IMR-90 (cell line): ENCODE measurements around the gene KATNB1. TPM values are rescaled to one million over a fixed set of nuclear protein-coding genes. Genes with fewer than 3 reads are reported as not detected.

ENCODE experiments used
- ATAC-seq: fragments of 200-7000 bp; cut with Tn5 transposase; 2 replicates; pipeline ENCODE4 v1.9.1; 2020; ENCODE audit warnings: low read depth, mild to moderate bottlenecking, moderate library complexity
- BruUV-seq: library from RNA; stranded (reverse); fragments of 400-500 nt; replicated peaks from 2 replicates; lab custom pipeline; 2021; lab: Mats Ljungman, UMichigan
- CTCF ChIA-PET: fragments of 300-600 bp; formaldehyde crosslinking; extraction: SDS; loops from one replicate; lab custom pipeline; 2021; ENCODE audit warnings: antibody characterized with exemption; lab: Yijun Ruan, JAX
- POLR2A ChIA-PET: fragments of 300-600 bp; sonication (Branson Sonifier 250); formaldehyde crosslinking; loops from one replicate; lab custom pipeline; 2022; ENCODE audit warnings: antibody characterized with exemption; ENCODE audit not compliant: unreplicated experiment; lab: Charles Lee
- DNase-seq: peaks from one replicate; pipeline ENCODE4 v3.0.0; 2013
- H2AFZ ChIP-seq: replicated peaks from 2 replicates; pipeline ENCODE3; 2013; ENCODE audit warnings: low read length, mild to moderate bottlenecking; ENCODE audit not compliant: poor library complexity
- H2AK5ac ChIP-seq: 2 replicates; pipeline ENCODE4 v1.6.1; 2013; ENCODE audit warnings: low read depth, low read length, inconsistent platforms
- H2AK9ac ChIP-seq: replicated peaks from 2 replicates; pipeline ENCODE3; 2013; ENCODE audit warnings: mild to moderate bottlenecking, low read depth, low read length, moderate library complexity; ENCODE audit not compliant: poor library complexity
- H2BK120ac ChIP-seq: 2 replicates; pipeline ENCODE4 v1.6.1; 2013; ENCODE audit warnings: low read depth, low read length, inconsistent platforms
- H2BK15ac ChIP-seq: 3 replicates; pipeline ENCODE4 v1.6.1; 2013; ENCODE audit warnings: low read depth, low read length, inconsistent platforms
- H2BK20ac ChIP-seq: 2 replicates; pipeline ENCODE4 v1.6.1; 2013; ENCODE audit warnings: low read depth, mild to moderate bottlenecking, inconsistent platforms, low read length, moderate library complexity
- H2BK5ac ChIP-seq: 2 replicates; pipeline ENCODE4 v1.6.1; 2013; ENCODE audit warnings: mild to moderate bottlenecking, low read depth, low read length, inconsistent platforms; ENCODE audit not compliant: poor library complexity, severe bottlenecking
- H3K14ac ChIP-seq: replicated peaks from 2 replicates; pipeline ENCODE4 v1.6.1; 2013; ENCODE audit warnings: low read depth, low read length, inconsistent platforms
- H3K18ac ChIP-seq: 2 replicates; pipeline ENCODE4 v1.6.1; 2013; ENCODE audit warnings: low read depth, low read length, control low read depth
- H3K23ac ChIP-seq: 2 replicates; pipeline ENCODE4 v1.6.1; 2013; ENCODE audit warnings: low read depth, low read length, inconsistent platforms
- H3K27ac ChIP-seq: 2 replicates; pipeline ENCODE4 v1.5.1; 2013; ENCODE audit warnings: mild to moderate bottlenecking, control low read depth, low read length; ENCODE audit not compliant: insufficient read depth
- H3K27me3 ChIP-seq: 2 replicates; pipeline ENCODE4 v1.6.1; 2013; ENCODE audit warnings: low read length; ENCODE audit not compliant: control insufficient read depth, insufficient read depth
- H3K36me3 ChIP-seq: 2 replicates; pipeline ENCODE4 v1.6.1; 2013; ENCODE audit warnings: low read length, mixed read lengths; ENCODE audit not compliant: control insufficient read depth, insufficient read depth
- H3K4ac ChIP-seq: 2 replicates; pipeline ENCODE4 v1.6.1; 2013; ENCODE audit warnings: low read depth, low read length, inconsistent platforms
- H3K4me1 ChIP-seq: 2 replicates; pipeline ENCODE4 v1.6.1; 2013; ENCODE audit warnings: low read length, mixed read lengths; ENCODE audit not compliant: control insufficient read depth, insufficient read depth
- H3K4me2 ChIP-seq: 2 replicates; pipeline ENCODE4 v1.6.1; 2013; ENCODE audit warnings: low read depth, mild to moderate bottlenecking, control low read depth, low read length, moderate library complexity
- H3K4me3 ChIP-seq: 2 replicates; pipeline ENCODE4 v1.5.1; 2013; ENCODE audit warnings: low read depth, mild to moderate bottlenecking, control low read depth, low read length, moderate library complexity; ENCODE audit not compliant: insufficient read depth
- H3K56ac ChIP-seq: 2 replicates; pipeline ENCODE4 v1.6.1; 2013; ENCODE audit warnings: low read length, inconsistent platforms; ENCODE audit not compliant: insufficient read depth; ENCODE audit errors: extremely low read depth
- H3K79me1 ChIP-seq, 2 experiments: 2 replicates each; pipeline ENCODE4 v1.6.1; 2013; ENCODE audit warnings: low read length in 2 of 2, inconsistent platforms in 1 of 2, low read depth in 1 of 2
- H3K9ac ChIP-seq: 2 replicates; pipeline ENCODE4 v1.6.1; 2013; ENCODE audit warnings: low read depth, low read length, control low read depth
- H3K9me1 ChIP-seq: 2 replicates; pipeline ENCODE4 v1.6.1; 2013; ENCODE audit warnings: low read length, inconsistent platforms; ENCODE audit not compliant: insufficient read depth
- H3K9me3 ChIP-seq: 2 replicates; pipeline ENCODE4 v1.6.1; 2013; ENCODE audit warnings: low read length; ENCODE audit not compliant: control insufficient read depth, insufficient read depth
- H4K20me1 ChIP-seq: 2 replicates; pipeline ENCODE4 v1.6.1; 2013; ENCODE audit warnings: low read length, inconsistent platforms; ENCODE audit not compliant: insufficient read depth
- H4K5ac ChIP-seq: 2 replicates; pipeline ENCODE4 v1.6.1; 2013; ENCODE audit warnings: mild to moderate bottlenecking, low read depth, low read length, control low read depth
- H4K8ac ChIP-seq, 2 experiments: 2 replicates each; pipeline ENCODE4 v1.6.1; 2013; ENCODE audit warnings: low read depth in 2 of 2, low read length in 2 of 2, control low read depth in 1 of 2, inconsistent platforms in 1 of 2
- H4K91ac ChIP-seq: 2 replicates; pipeline ENCODE4 v1.6.1; 2013; ENCODE audit warnings: low read depth, low read length, inconsistent platforms; ENCODE audit not compliant: insufficient read depth
- BHLHE40 ChIP-seq: fragments of 150-350 bp; IDR thresholded peaks from 2 replicates; pipeline ENCODE4 v1.6.1; 2016; ENCODE audit warnings: mild to moderate bottlenecking, low read depth, low read length
- CEBPB ChIP-seq: IDR thresholded peaks from 2 replicates; pipeline ENCODE4 v1.6.1; 2012; ENCODE audit warnings: low read depth, low read length, improper control_type of control experiment
- CHD1 ChIP-seq: IDR thresholded peaks from 2 replicates; pipeline ENCODE4 v1.6.1; 2012; ENCODE audit warnings: low read depth, low read length, improper control_type of control experiment
- FOS ChIP-seq: fragments of 150-350 bp; IDR thresholded peaks from 2 replicates; pipeline ENCODE4 v1.6.1; 2016; ENCODE audit warnings: low read depth, low read length
- MAFK ChIP-seq: IDR thresholded peaks from 2 replicates; pipeline ENCODE4 v1.6.1; 2012; ENCODE audit warnings: low read depth, low read length, improper control_type of control experiment
- MAZ ChIP-seq: IDR thresholded peaks from 2 replicates; pipeline ENCODE4 v1.6.1; 2012; ENCODE audit warnings: low read depth, mild to moderate bottlenecking, low read length, improper control_type of control experiment, moderate library complexity, borderline replicate concordance
- MXI1 ChIP-seq: IDR thresholded peaks from 2 replicates; pipeline ENCODE4 v1.6.1; 2012; ENCODE audit warnings: low read depth, mild to moderate bottlenecking, low read length, moderate library complexity, borderline replicate concordance
- RAD21 ChIP-seq: IDR thresholded peaks from 2 replicates; pipeline ENCODE4 v1.6.1; 2012; ENCODE audit warnings: low read length, improper control_type of control experiment
- RCOR1 ChIP-seq: IDR thresholded peaks from 2 replicates; pipeline ENCODE4 v1.6.1; 2012; ENCODE audit warnings: mild to moderate bottlenecking, low read length, improper control_type of control experiment; ENCODE audit not compliant: insufficient replicate concordance
- RFX5 ChIP-seq: IDR thresholded peaks from 2 replicates; pipeline ENCODE4 v1.8.0; 2012; ENCODE audit warnings: low read depth, mild to moderate bottlenecking, low read length, moderate library complexity
- SMC3 ChIP-seq: fragments of 150-350 bp; IDR thresholded peaks from 2 replicates; pipeline ENCODE4 v1.6.1; 2016; ENCODE audit warnings: low read depth, mild to moderate bottlenecking, antibody characterized with exemption, low read length, moderate library complexity
- WGBS, 2 experiments: methylation state at CpG; one replicate each; pipeline versions ENCODE4 v1.1.5 to v1.1.7; 2013; ENCODE audit warnings: missing lambda C conversion rate in 2 of 2; ENCODE audit not compliant: insufficient read length in 1 of 2; ENCODE audit errors: extremely low coverage in 2 of 2; 5-methylcytosine and 5-hydroxymethylcytosine counted together
- dilution Hi-C: fragments of 300-500 bp; cut with HindIII; formaldehyde crosslinking; loops from one replicate; pipeline ENCODE4 v1.14.3; 2018; ENCODE audit warnings: low sequenced_read_pairs; ENCODE audit not compliant: unreplicated experiment
- in situ Hi-C: fragments of 300-500 bp; cut with MboI; formaldehyde crosslinking; loops from 3 replicates; pipeline ENCODE4 v1.14.3; 2019; ENCODE audit warnings: low sequenced_read_pairs, inconsistent platforms, mixed read lengths
- intact Hi-C: fragments of 100-400 bp; cut with micrococcal nuclease; formaldehyde crosslinking; loops from 2 replicates; pipeline ENCODE4 v1.10.0; 2022
- polyA plus RNA-seq, 3 experiments: library from polyadenylated mRNA; depleted of rRNA; stranded (reverse); fragments of >200 nt; gene quantifications; 2 replicates each; pipeline ENCODE4 v1.2.3, GENCODE V29; 2012; ENCODE audit warnings: low replicate concordance in 1 of 3
- total RNA-seq: library from RNA; depleted of rRNA; stranded (reverse); fragments of >200 nt; gene quantifications from 2 replicates; pipeline ENCODE4 v1.2.3, GENCODE V29; 2012
- TF ChIP-seq, protein P1 (sequence below): fragments of 150-350 bp; IDR thresholded peaks from 2 replicates; pipeline ENCODE4 v1.6.1; 2016; ENCODE audit warnings: low read depth, mild to moderate bottlenecking, low read length, moderate library complexity, borderline replicate concordance
- TF ChIP-seq, protein P2 (sequence below): conservative IDR thresholded peaks from 2 replicates; pipeline ENCODE4 v1.5.1; 2012; ENCODE audit warnings: mild to moderate bottlenecking, low read depth, low read length, improper control_type of control experiment

Gene KATNB1
- total and polyA plus RNA-seq, 2 of the 4 experiments (the other 2 are of a cell fraction): 10.9 to 23.5 TPM

DNA sequence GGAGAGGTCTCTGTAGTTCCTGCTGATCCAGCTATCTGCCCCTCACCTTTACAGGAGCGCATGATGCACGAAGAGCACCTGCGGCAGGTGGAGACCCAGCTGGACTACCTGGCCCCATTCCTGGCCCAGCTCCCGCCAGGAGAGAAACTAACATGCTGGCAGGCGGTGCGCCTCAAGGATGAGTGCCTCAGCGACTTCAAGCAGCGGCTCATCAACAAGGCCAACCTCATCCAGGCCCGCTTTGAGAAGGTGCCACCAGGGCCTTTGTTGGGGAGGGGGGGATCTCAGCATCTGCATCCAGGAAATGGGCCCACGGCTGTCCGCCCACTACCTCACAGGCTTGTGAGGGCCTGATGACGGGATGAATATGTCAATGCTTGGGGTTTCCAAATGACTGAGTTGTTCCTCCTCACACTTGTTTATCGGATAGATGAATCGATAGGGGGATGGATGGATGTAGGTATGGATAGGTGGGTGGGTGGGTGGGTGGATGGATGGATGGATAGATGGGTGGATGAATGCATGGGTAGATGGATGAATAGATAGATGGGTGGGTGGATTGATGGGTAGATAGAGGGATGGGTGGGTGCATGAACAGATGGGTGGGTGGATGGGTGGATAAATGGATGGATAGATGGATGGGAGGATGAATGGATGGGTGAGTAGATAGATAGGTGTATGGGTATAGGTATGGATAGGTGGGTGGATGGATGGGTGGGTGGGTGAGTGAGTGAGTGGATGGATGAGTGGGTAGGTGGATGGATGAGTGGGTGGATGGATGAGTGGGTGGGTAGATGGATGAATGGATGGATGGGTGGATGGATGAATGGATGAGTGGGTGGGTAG lies 7.0 kb upstream of the KATNB1 start:
- Histone ChIP-seq H4K91ac (no peak overlapping the region), H3K27ac (no peak overlapping the region), H3K18ac (no peak overlapping the region), H2AK5ac (no peak overlapping the region), H3K9me1 (no peaks in the 10 kb centered on the region), H3K27me3 (peaks cover 5% of the 10 kb centered on the region), H2BK20ac (no peak overlapping the region), H4K20me1 (no peaks in the 10 kb centered on the region), H4K5ac (no peak overlapping the region), H2AFZ (no peak overlapping the region), H3K56ac (no peak overlapping the region), H3K36me3 (no peaks in the 10 kb centered on the region), H3K23ac (no peak overlapping the region), H3K4me1 (no peaks in the 10 kb centered on the region), H4K8ac (no peak overlapping the region), H2BK5ac (no peak overlapping the region), H2BK15ac (no peak overlapping the region), H2BK120ac (no peak overlapping the region), H2AK9ac (no peak overlapping the region), H3K4me2 (no peak overlapping the region), H3K14ac (no peak overlapping the region), H3K79me1 (no peaks in the 10 kb centered on the region), H3K4ac (no peak overlapping the region), H3K9ac (no peak overlapping the region), H3K9me3 (no peaks in the 10 kb centered on the region), H3K4me3 (no peak overlapping the region)
- TF ChIP-seq RAD21: no peak
- TF ChIP-seq, protein P1, sequence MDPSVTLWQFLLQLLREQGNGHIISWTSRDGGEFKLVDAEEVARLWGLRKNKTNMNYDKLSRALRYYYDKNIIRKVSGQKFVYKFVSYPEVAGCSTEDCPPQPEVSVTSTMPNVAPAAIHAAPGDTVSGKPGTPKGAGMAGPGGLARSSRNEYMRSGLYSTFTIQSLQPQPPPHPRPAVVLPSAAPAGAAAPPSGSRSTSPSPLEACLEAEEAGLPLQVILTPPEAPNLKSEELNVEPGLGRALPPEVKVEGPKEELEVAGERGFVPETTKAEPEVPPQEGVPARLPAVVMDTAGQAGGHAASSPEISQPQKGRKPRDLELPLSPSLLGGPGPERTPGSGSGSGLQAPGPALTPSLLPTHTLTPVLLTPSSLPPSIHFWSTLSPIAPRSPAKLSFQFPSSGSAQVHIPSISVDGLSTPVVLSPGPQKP: no peak
- no peak for TF ChIP-seq BHLHE40
- no peak for TF ChIP-seq RCOR1
- TF ChIP-seq, protein P2, sequence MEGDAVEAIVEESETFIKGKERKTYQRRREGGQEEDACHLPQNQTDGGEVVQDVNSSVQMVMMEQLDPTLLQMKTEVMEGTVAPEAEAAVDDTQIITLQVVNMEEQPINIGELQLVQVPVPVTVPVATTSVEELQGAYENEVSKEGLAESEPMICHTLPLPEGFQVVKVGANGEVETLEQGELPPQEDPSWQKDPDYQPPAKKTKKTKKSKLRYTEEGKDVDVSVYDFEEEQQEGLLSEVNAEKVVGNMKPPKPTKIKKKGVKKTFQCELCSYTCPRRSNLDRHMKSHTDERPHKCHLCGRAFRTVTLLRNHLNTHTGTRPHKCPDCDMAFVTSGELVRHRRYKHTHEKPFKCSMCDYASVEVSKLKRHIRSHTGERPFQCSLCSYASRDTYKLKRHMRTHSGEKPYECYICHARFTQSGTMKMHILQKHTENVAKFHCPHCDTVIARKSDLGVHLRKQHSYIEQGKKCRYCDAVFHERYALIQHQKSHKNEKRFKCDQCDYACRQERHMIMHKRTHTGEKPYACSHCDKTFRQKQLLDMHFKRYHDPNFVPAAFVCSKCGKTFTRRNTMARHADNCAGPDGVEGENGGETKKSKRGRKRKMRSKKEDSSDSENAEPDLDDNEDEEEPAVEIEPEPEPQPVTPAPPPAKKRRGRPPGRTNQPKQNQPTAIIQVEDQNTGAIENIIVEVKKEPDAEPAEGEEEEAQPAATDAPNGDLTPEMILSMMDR: no peak
- TF ChIP-seq MAZ: no peak
- no peak for TF ChIP-seq CHD1
- no peak for TF ChIP-seq FOS
- TF ChIP-seq RFX5: no peak
- TF ChIP-seq MXI1: no peak
- no peak for TF ChIP-seq SMC3
- no peak for TF ChIP-seq CEBPB
- TF ChIP-seq MAFK: no peak
- dilution Hi-C loops: no loop called here
- ChIA-PET CTCF (no interaction called here), POLR2A (no interaction called here)
- no peak for DNase-seq
- BruUV-seq: no TSS peak
- WGBS, 2 experiments: 89% methylated on average over 7 of the region's 14 CpGs; no CpG with 5 or more reads in 1 of the 2 experiments
- intact Hi-C loops: no loop called here
- in situ Hi-C loops: no loop called here
- no peak for ATAC-seq
